GM19238 (cell line): Measurements from ENCODE around the gene PAEP.

ENCODE experiments used
- DNase-seq: peaks from one replicate; pipeline ENCODE4 v3.0.0; 2011; ENCODE audit warnings: low spot score; ENCODE audit not compliant: insufficient read length

Gene PAEP

DNA sequence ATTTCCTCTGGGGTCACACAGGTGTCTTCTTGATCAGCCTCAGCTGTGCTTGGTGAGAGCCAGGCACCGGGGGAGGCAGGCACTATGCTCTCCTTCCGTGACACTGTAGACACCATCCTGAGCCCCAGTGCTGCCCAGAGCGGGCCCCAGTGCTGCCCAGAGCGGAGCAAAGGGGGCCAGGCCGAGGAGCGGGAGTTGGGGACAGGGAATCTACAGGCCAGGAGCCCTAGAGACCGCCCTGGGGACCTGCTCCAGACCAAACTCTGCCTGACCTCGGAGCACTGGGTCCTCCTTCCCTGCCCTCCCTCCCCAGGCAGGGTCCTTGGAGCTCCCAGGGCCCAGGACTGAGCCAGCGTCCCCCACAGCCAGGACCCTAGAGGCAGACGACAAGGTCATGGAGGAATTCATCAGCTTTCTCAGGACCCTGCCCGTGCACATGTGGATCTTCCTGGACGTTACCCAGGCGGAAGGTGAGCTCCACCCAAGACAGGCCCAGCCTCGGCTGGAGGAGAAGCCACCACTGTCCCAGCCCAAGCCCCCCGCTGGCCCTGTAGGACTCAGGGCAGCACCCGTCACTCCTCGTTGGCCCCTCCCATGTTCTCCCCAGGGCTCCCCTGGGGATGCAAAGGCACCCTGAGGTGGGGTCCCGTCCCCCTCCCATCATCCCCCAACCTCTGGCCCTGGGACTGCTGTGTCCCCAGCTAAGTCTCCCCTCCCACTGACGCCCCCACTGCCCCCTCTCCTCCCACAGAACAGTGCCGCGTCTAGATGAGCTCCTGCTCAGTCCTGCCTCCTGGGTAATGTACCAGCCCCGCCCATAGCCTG, 30.2 kb downstream of the PAEP start:
- DNase-seq: no peak

DNA sequence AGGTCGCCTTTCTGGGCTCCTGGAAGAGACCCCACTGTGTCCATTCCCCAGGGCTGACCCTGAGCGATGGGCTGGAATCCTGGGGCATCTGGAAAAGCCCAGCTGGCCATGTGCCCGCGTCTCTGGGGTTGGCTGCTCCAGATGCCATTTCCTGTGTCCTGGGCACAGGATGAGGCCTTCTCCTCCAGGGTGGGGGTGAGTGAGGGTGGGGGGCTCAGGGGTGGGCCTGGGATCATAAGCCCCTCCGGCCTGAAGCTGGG, 30.7 kb downstream of the PAEP start:
- no peak for DNase-seq

DNA sequence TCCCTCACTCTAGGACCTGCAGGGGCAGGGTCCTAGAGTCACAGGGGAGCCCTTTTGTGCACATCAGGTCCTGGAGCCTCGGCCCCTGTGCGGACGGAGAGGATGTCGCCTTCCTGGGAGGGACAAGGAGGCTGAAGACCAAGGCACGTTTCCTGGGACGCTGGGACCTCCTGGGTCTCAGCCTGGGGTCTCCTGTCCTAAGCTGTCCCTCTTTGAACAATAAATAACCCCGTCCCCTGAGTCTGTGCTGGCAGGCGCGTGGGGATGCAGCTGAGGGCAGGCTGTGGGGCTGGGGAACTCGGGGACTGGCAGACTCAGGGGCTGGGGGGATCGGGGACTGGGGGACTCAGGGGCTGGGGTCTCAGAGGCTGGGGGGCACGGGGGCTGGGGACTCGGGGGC, 31.1 kb downstream of the PAEP start:
- no peak for DNase-seq

DNA sequence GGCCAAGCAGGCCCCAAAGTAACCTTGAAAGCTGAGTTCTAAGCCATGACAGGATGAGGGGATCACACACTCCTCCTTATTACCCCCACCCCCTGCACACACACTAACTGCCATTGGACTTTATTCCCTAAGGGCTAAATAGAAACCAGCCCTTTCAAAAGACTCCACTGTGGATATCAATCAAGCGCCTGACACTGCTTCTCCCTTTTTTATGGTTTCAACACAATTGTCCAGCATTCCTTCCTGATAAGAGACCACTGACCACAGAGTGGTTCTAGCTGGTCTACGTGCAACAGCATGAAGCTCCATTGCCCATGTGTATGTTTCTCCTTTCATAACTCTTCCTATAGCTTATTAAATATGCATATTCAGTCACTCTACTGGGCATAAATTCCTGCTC, 34.7 kb downstream of the PAEP start:
- no peak for DNase-seq

DNA sequence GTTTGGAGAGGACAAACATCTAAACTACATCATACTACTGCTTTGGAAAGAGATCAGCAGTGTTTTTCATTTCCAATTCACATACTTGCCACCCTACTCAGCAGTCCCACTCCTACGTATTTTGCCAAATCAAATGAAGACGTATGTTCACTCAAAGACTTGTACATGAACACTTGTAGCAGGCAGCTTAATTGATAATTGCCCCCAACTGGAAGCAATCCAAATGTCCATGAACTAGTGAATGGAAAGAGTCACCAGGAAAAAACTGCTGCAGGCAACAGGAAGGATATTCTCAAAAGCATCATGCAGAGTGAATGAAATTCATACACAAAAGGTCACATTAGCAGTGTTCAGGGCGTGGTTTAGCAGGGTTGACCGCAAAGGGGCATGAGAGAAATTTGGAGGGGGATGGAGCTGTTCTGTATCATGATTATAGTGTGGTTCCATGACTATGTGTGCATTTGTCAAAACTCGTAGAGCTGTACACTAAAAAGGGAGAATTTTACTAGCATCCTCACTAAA, 38.8 kb downstream of the PAEP start:
- no peak for DNase-seq

DNA sequence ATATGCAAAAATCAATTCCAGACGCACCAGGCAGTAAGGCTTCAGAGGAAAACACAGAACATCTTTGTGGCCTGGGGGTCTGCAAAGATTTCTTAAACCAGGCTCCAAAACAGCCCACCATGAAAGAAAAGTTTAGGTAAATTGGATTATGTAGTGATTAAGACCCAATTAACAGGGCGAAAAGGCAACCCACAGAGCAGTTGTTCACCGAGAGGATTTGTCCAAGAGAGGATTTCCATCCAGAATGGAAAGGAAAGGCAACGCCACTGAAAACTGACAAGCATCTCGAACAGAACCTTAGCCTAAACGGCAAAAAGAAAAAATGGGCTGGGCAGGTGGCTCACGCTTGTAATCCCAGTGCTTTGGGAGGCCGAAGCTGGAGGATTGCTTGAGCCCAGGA, 40.4 kb downstream of the PAEP start:
- DNase-seq: no peak

DNA sequence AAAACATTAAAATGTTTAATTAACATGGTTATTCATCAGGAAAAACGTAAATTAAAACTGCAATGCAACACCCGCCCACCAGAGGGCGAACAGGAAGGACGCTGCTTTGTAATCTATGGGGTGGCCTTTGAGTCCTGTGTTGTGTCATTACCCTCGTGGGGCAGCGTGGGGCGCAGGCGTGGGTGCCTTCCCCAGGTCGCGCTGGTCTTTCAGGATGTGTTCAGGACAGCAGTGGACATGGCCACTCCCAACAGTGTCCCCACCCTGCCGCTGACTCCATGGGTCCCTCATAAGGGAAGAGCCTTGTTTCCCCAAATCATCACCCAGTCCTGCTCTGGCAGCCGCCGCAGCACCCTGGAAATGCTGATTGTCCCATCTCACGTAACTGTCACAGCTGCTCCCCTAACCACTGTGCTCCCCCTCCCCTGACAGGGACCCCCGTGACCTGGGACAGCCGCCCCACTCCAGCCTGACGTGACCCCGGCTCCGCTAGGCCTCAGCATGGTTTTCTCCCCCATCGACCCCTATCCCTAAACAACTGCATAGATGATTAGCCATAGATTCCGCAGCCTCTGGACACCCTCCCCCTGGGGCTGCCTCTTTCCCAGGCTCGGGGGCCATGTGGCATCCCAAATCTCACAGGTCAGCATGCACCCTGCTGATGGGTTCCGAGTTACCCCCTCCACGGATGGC, 41.4 kb downstream of the PAEP start:
- DNase-seq: no peak

DNA sequence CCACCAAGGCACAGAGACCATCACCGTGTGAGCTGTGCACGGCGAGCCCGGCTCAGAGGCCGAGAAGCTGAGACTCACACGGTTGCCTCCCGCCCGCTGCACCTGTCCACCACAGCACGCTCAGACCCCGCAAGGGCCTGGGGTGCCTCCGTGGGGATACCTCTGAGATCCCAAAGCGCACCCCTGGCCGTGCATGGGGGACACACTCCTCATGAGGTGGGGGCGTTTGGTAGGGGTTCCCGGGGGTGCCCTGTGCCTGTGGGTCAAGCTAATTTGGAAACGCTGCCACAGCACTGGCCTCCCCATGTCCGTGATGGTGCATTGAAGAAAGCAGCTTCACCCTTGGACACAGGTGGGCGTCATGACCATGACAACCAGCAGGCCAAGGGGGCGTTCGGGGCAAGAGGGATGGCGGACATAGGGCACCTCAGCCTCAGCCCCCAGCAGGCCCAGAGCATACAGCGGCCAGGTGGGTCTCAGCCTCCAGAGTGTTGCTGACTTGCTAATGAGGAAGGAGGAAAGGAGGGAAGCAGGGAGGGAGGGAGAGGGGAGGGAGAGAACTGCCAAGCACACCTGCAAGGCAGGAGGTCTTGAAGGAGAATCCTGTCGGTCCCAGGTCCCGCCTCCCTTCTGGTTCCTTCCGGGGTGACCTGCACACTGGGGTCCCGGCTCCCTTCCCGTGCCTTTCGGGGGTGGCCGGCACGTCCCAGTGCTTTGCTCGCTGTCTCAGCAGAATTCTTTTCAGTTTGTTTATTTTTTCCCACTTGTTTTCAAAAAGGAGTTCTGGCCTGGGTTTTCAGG, 43.1 kb downstream of the PAEP start:
- no peak for DNase-seq

DNA sequence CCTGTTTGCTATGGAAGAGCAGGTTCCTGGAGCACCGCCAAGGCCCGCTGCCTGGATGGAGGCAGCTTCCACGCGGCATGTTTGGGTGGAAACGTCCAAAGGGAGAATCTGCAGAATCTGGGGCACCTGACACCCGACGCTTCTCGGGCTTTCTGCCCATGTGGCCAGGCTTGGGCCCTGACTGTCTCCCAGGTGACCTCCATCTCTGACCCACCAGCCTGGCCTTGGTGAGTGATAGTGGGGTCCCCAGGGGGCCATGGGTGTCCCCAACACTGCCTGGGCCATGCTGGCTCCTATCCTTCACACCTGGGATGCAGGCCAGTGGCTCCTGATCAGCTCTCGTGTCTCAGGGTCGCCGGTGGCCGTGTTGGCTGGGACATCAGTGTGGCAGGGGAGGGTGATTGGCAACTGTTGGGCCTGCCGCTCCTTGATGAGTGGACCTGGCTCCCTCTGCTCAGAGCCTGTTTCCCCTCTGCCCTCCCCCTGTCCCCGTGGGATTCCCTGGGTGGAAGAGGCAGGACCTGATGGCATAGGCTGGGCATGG, 43.8 kb downstream of the PAEP start:
- no peak for DNase-seq

DNA sequence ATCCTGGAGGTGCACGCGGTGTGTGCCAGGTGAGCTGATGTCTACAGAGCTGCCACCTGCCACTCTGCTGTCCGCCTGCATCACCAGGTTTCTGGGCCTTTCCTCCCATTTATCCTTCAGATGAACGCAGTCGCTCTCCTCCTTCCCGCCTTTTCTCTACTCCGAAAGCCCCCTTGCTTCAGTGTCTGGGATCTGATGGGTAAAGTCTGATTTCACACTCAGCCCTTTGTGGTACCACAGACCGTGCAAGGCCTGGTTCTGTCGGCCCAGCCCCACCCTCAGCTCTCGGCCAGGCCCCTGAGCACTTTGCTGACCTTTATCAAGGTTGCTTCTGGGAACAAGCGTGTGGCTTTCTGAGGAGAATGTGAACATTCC, 45.3 kb downstream of the PAEP start:
- no peak for DNase-seq

DNA sequence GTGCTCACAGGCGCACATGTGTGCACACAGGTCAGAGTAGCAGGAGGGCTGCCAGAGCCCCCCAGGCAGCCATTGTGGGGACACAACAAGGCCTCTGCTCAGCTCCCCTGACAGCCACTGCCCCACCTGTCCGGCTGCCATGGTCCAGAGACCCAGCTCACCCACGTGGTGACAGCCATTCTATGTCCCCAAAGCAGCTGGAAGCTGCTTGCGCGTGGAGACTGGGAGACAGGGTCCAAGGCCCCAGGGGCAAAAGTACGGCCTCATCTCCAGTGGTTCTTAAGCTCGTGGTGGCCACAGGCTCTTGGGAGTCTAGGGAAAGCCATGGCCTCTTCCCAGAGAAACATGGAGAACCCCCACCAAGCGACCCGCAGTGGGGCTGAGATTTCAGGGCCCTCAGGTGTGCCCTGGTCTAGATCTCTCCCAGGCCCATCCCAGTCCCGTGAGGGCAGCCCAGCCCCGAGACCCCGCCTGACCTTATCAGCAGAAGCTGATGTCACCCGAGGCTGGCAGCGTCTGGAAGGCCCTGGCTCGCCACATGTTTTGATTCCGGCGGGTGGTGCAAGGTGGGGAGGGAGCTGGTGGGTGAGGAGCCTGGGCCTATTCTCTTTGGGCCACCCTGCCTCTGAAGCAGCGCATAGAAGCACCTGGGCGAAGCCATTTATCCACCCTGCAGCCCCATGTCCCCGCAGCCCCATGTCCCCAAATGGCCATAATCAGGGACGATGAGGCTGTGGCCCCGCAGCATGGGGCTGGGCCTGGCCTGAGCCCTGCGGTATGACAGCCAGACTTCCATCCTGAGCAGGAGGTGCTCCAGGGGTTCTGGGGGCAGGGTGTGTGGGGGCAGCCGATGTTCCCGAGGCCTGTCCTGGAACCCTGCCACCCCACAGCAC, 46.1 kb downstream of the PAEP start:
- DNase-seq: no peak

DNA sequence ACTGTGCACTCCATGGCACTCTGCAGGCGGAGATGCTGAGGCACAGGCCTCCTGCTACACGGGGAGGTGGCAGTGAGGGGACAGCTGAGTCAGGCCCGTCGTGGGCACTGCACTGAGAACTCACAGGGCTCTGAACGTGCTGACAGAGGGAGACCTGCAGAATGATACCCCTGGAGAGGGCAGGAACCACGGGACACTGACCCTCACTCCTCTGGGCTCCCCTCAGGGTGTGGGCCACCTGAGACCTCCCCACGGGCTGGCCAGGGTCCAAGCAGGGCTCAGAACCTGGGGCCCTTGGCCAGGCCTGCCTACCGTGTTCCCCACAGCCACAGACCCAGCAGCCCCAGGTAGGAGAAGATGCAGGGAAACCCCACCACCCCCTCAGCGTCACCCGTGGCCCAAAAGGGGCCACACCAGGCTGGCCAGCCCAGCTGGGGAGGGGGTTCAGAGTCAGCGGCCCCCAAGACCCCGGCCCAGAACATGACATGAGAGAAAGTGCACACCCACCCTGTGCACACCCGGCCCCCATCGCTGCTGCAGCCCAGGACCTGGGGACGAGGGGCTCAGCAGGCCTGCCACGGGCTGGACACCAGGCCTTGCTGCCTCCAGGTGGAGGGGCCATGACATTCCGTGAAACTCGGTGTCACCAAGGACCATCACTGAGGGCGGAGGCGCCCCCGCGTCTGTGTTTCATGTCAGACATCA, 46.9 kb downstream of the PAEP start:
- no peak for DNase-seq

DNA sequence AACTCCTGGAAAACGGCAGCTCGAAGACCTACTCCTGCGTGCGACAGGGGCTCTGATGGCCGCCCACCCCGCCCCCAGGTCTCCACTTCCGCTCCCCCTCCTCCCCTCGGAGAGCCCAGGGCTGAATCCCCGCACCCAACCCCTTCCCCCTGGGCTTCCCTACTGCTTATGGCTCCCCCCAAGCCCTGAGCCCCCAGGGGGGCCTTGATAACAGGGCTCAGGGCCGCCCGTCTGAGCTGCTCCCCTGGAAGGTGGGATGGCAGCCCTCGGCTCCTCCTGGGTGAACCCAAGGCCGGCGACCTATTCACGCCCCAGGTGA, 47.4 kb downstream of the PAEP start:
- no peak for DNase-seq

DNA sequence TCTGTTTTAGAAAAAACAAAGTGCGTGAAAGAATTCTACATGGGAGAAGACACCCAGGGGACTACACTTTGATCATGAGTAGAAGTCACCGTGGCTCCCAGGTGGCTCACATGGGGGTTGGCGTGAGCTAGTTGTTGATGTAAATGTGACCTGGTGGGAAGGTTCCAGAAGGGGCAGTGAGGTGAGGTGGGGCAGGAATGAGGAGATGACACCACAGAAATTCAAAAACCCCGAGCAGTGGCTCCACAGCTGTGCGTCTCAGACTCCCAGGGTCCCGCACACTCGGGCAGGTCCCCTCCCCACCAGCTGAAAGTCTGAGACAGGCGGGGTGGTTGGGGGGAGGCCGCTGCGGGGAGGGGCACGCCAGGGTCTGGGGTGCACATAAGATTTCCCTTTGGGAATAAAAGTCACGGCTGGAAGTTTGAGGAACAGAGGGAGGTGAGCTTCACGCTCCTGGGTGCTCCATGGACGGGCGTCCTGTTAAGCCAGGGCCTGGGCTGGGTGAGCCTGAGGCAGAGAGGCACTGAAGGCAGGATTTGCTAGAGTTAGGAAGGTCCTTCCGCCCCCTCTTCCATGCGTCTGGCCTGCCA, 47.9 kb downstream of the PAEP start:
- DNase-seq: no peak

DNA sequence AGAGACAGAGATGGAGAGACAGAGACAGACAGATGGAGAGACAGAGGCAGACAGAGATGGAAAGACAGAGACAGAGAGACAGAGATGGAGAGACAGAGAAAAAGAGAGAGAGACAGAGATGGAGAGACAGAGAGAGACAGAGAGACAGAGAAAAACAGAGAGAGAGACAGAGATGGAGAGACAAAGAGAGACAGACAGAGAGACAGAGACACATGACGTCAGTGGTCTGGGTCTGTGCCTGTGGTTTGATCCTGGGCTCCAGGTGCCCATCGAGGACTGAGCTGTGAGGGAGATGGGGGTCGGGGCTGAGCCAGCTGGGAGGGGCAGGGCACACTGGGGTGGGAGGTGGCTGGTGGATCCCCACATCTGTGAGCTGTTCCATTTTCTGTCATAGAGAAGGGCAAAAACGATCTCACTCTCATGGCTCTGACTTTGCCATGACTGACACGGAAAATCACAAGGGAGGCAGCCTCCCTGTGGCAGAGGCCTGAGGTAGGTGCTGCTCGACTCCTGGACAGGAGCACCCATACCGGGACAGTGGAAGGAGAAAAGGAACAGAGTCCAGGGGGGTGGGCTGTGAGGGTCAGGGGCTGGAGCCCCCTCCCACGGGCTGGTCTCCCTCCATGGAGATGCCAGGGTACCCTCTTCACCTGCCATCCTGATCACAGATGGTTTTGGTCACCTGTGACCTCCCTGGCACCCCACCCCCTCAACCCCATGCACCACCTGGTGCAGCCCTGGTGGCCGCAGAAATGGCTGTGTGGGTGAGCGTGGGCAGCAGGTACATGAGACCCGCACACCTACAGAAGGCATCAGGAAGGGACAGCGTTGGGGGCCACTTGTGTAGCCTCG, 49.0 kb downstream of the PAEP start:
- no peak for DNase-seq

DNA sequence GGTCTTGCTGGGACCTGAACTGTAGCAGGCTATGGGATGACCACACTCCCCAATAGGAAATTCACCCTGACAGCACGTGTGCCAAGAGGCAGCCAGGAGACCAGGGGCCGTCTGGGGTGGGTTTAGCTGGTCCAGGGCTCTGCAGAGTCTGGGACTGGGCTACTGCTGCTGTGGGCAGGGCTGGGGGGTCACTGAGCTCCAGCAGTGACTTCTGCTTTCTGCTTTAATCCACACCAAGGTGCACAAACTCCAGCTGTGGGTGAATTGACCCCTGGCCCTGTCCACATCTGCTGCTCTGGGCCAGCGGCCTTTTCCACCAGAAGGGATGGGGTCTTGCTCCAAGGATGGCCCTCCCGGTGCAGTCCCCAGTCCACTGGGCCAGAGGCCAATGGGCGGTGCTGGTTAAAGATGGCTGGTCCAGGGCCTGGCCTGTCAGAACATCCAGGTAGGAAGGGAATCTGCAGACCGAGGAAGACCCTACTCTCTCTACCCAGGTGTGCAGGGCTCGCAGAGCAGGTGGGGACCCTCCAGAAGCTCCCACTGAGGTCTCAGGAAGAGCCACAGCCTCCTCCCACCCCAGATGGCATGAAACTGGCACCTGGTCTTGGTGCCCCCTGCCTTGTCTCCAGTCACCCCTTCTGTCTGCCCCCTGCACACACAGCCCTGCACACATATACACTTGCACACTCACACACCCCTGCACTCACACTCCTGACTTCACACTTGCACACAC, 49.8 kb downstream of the PAEP start:
- no peak for DNase-seq

DNA sequence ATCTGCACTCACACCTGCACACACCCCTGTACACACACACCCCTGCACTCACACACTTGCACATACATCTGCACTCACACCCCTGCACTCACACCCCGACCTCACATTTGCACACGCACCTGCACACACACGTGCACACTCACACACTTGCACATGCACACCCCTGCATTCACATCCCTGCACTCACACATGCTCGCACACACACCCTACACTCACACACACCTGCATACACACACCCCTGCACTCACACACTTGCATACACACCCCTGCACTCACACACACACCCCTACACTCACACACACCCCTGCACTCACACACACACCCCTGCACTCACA, 50.3 kb downstream of the PAEP start:
- no peak for DNase-seq

DNA sequence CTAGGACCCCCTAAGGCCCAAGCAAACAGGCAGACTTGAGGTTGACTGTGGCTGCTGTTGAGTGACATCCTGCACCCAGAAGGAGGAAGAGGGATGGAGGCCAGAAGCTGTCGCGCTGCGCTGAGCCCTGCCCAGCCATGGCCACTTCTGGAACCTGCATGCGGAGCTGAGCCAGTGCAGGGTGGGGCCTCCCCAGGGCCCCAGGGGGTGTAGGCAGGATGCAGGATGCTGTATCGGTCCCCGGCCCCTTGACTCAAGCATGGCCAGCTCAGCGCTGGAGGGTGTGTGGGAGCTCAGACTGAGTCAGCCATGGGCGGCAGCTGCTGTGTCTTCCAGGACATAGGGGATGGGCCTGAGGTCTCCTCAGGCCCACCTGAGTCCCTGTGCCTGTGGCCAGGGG, 50.9 kb downstream of the PAEP start:
- no peak for DNase-seq
